GM23338 (cell line): Measurements from ENCODE around the gene SLC8A3. TPM values are rescaled to one million over a fixed set of nuclear protein-coding genes. Genes with fewer than 3 reads are reported as not detected.

Experiments
- ATAC-seq: fragments of 200-7000 bp; cut with Tn5 transposase; 3 replicates; pipeline ENCODE4 v1.9.1; 2020
- DNase-seq: peaks from one replicate; pipeline ENCODE4 v3.0.0-alpha.2; 2015; ENCODE audit warnings: low spot score
- H2AFZ ChIP-seq: fragments of 200-600 bp; sonication (generic); 2 replicates; pipeline ENCODE4 v1.8.0; 2016; ENCODE audit warnings: antibody characterized with exemption, mild to moderate bottlenecking, moderate library complexity
- H3F3A ChIP-seq: fragments of 200-600 bp; sonication (generic); replicated peaks from 2 replicates; pipeline ENCODE4 v1.8.0; 2017; ENCODE audit warnings: antibody characterized with exemption, mixed run types, low read depth
- H3K27ac ChIP-seq: fragments of 200-600 bp; sonication (generic); 2 replicates; pipeline ENCODE4 v1.6.1; 2016; ENCODE audit warnings: low read depth
- H3K27me3 ChIP-seq: fragments of 200-600 bp; sonication (generic); 2 replicates; pipeline ENCODE4 v1.8.0; 2016; ENCODE audit warnings: mild to moderate bottlenecking, mixed run types, moderate library complexity; ENCODE audit not compliant: insufficient read depth
- H3K36me3 ChIP-seq: fragments of 200-600 bp; sonication (generic); 2 replicates; pipeline ENCODE4 v1.8.0; 2016; ENCODE audit warnings: mild to moderate bottlenecking; ENCODE audit not compliant: insufficient read depth
- H3K4me1 ChIP-seq: fragments of 200-600 bp; sonication (generic); 2 replicates; pipeline ENCODE4 v1.8.0; 2016; ENCODE audit warnings: mild to moderate bottlenecking, moderate library complexity; ENCODE audit not compliant: insufficient read depth
- H3K4me2 ChIP-seq: fragments of 200-600 bp; sonication (generic); 2 replicates; pipeline ENCODE4 v1.7.1; 2017; ENCODE audit warnings: mixed run types
- H3K4me3 ChIP-seq: fragments of 200-600 bp; sonication (generic); 2 replicates; pipeline ENCODE4 v1.6.1; 2016; ENCODE audit warnings: mixed run types
- H3K79me2 ChIP-seq: fragments of 200-600 bp; sonication (generic); replicated peaks from 2 replicates; pipeline ENCODE4 v1.8.0; 2017; ENCODE audit warnings: mild to moderate bottlenecking; ENCODE audit not compliant: insufficient read depth
- H3K9me2 ChIP-seq: fragments of 200-600 bp; sonication (generic); 2 replicates; pipeline ENCODE4 v1.8.0; 2017; ENCODE audit not compliant: insufficient read depth
- H4K20me1 ChIP-seq: fragments of 200-600 bp; sonication (generic); replicated peaks from 2 replicates; pipeline ENCODE4 v1.8.0; 2017; ENCODE audit warnings: mild to moderate bottlenecking; ENCODE audit not compliant: insufficient read depth
- H3K27ac Mint-ChIP-seq: 2 replicates; pipeline ENCODE4 v1.8.0; 2020; ENCODE audit warnings: inconsistent platforms, mild to moderate bottlenecking, moderate library complexity, mixed read lengths
- H3K27me3 Mint-ChIP-seq: 3 replicates; pipeline ENCODE4 v1.8.0; 2022; ENCODE audit warnings: low read depth, mild to moderate bottlenecking, moderate library complexity, mixed read lengths, inconsistent platforms; ENCODE audit not compliant: insufficient read depth, poor library complexity
- H3K36me3 Mint-ChIP-seq: 3 replicates; pipeline ENCODE4 v1.8.0; 2021; ENCODE audit warnings: low read depth, mild to moderate bottlenecking, inconsistent platforms, moderate library complexity, mixed read lengths
- H3K4me1 Mint-ChIP-seq: 3 replicates; pipeline ENCODE4 v1.8.0; 2020; ENCODE audit warnings: mild to moderate bottlenecking, inconsistent platforms, mixed read lengths
- H3K4me3 Mint-ChIP-seq: 3 replicates; pipeline ENCODE4 v1.8.0; 2021; ENCODE audit warnings: moderate library complexity, mild to moderate bottlenecking, inconsistent platforms, mixed read lengths
- H3K9me3 Mint-ChIP-seq: 3 replicates; pipeline ENCODE4 v1.8.0; 2020; ENCODE audit warnings: moderate library complexity, mild to moderate bottlenecking, inconsistent platforms, mixed read lengths
- CREB1 ChIP-seq: fragments of 250-450 bp; sonication (Bioruptor Pico); IDR thresholded peaks from 2 replicates; pipeline ENCODE4 v1.5.0; 2020; ENCODE audit warnings: low read depth, mild to moderate bottlenecking, moderate library complexity
- CTCF ChIP-seq, 2 experiments: fragments of 200-600 bp in 1 of 2; sonication (generic) in 1 of 2; conservative IDR thresholded peaks; 2 replicates each; pipeline versions ENCODE4 v1.5.1 to v1.6.1; 2016 to 2017; ENCODE audit warnings: antibody characterized with exemption in 2 of 2, low read depth in 2 of 2, mild to moderate bottlenecking in 2 of 2, moderate library complexity in 1 of 2
- EZH2 ChIP-seq: fragments of 200-600 bp; sonication (generic); IDR thresholded peaks from one replicate; pipeline ENCODE4 v1.8.0; 2017; ENCODE audit warnings: antibody characterized with exemption, mild to moderate bottlenecking, low read depth; ENCODE audit not compliant: unreplicated experiment
- POLR2AphosphoS5 ChIP-seq: IDR thresholded peaks from 2 replicates; pipeline ENCODE4 v1.6.1; 2016; ENCODE audit warnings: antibody characterized with exemption, low read depth
- REST ChIP-seq: IDR thresholded peaks from one replicate; pipeline ENCODE4 v1.6.1; 2018; ENCODE audit warnings: antibody characterized with exemption; ENCODE audit not compliant: unreplicated experiment
- STAT1 ChIP-seq: IDR thresholded peaks from one replicate; pipeline ENCODE4 v1.6.1; 2016; ENCODE audit warnings: antibody characterized with exemption; ENCODE audit not compliant: unreplicated experiment
- ZNF114 ChIP-seq: fragments of 250-450 bp; sonication (Bioruptor Pico); IDR thresholded peaks from 2 replicates; pipeline ENCODE4 v1.5.0; 2020; ENCODE audit warnings: mild to moderate bottlenecking, moderate library complexity
- ZNF331 ChIP-seq: fragments of 250-450 bp; sonication (Bioruptor Pico); IDR thresholded peaks from 2 replicates; pipeline ENCODE4 v1.5.0; 2020; ENCODE audit warnings: low read depth, mild to moderate bottlenecking, moderate library complexity
- ZNF462 ChIP-seq: fragments of 250-450 bp; sonication (Bioruptor Pico); IDR thresholded peaks from 2 replicates; pipeline ENCODE4 v1.5.0; 2020; ENCODE audit warnings: mild to moderate bottlenecking, moderate library complexity
- polyA plus RNA-seq: library from polyadenylated mRNA; unstranded; fragments of >200 nt; fragmentation: Nextera tagmentation; extraction: Ambion mirVana; gene quantifications from 2 replicates; pipeline ENCODE4 v1.2.1, GENCODE V29; 2016
- total RNA-seq: library from RNA; depleted of rRNA; stranded (reverse); fragments of >200 nt; shearing (Covaris generic); gene quantifications from 2 replicates; pipeline ENCODE4 v1.2.3, GENCODE V29; 2014

Gene SLC8A3
- total and polyA plus RNA-seq, 2 experiments from 2014 or later: 0.82 to 2.0 TPM

- TF ChIP-seq CTCF (conservative IDR thresholded peaks at IDR 0.05; ENCODE audit: low read depth in 2 of 2) (peak; percentile 92 to 96), POLR2AphosphoS5 (no peak), ZNF331 (no peak)
Measured at GRCh38 chr14:70013271-70013873, 175.4 kb downstream of the SLC8A3 start (continued).

- Histone ChIP-seq H3F3A (no peaks in the 10 kb centered on the region), H3K27ac (no peak overlapping the region), H3K27me3 (no peaks in the 10 kb centered on the region), H3K9me2 (peaks cover 9% of the 10 kb centered on the region), H3K36me3 (no peaks in the 10 kb centered on the region), H3K4me1 (peaks cover 7% of the 10 kb centered on the region), H3K4me2 (no peak overlapping the region), H3K4me3 (no peak overlapping the region), H2AFZ (no peak overlapping the region), H3K79me2 (no peaks in the 10 kb centered on the region), H4K20me1 (no peaks in the 10 kb centered on the region)
- Mint-ChIP-seq H3K27ac (no peak overlapping the region), H3K9me3 (no peaks in the 10 kb centered on the region), H3K4me1 (peaks cover 21% of the 10 kb centered on the region), H3K4me3 (no peak overlapping the region), H3K36me3 (no peaks in the 10 kb centered on the region), H3K27me3 (peaks cover 2% of the 10 kb centered on the region)
- DNase-seq: no peak
- no peak for TF ChIP-seq ZNF114 (CRISPR knock-in tag)
- TF ChIP-seq POLR2AphosphoS5: no peak
- no peak for TF ChIP-seq STAT1
- no peak for TF ChIP-seq CREB1
- TF ChIP-seq ZNF462 (CRISPR knock-in tag): no peak
- no peak for TF ChIP-seq REST
- TF ChIP-seq ZNF331: no peak
- TF ChIP-seq CTCF (conservative IDR thresholded peaks at IDR 0.05; ENCODE audit: low read depth in 2 of 2): no peak
- no peak for TF ChIP-seq EZH2
- no peak for ATAC-seq
Measured at GRCh38 chr14:70011708-70012107, 177.0 kb downstream of the SLC8A3 start.
